Psoas muscle (tissue), 8 donors: ENCODE measurements around the gene JMJD6. TPM values are rescaled to one million over a fixed set of nuclear protein-coding genes. Genes with fewer than 3 reads are reported as not detected.
A peak's percentile ranks its signal among the peaks of the same experiment; 100 is the strongest.
"Not testable (repeated sequence)": the region's sequence is repeated elsewhere in the genome, so short reads cannot be mapped to it uniquely, and the experiment has no call there.

Experiments
- ATAC-seq, 4 donors: fragments of 200-7000 bp; cut with Tn5 transposase; one replicate each; pipeline ENCODE4 v1.9.1; 2020; ENCODE audit warnings: moderate library complexity in 3 of 4, mild to moderate bottlenecking in 2 of 4
- DNase-seq, 2 donors: peaks; one replicate each; pipeline ENCODE4 v3.0.0-alpha.2; 2020
- H3K27ac ChIP-seq: fragments of 200-600 bp; one replicate; pipeline ENCODE4 v1.8.0; 2022
- H3K27me3 ChIP-seq, 3 donors: fragments of 200-600 bp in 1 of 3; one replicate each; pipeline versions ENCODE4 v1.6.1 to v1.8.0; 2013 to 2022; ENCODE audit warnings: low read length in 2 of 3, mild to moderate bottlenecking in 2 of 3, moderate library complexity in 1 of 3; ENCODE audit not compliant: insufficient read depth in 3 of 3
- H3K36me3 ChIP-seq, 2 donors: fragments of 200-600 bp in 1 of 2; one replicate each; pipeline versions ENCODE4 v1.6.1 to v1.8.0; 2013 to 2022; ENCODE audit warnings: low read depth in 1 of 2, mild to moderate bottlenecking in 1 of 2, moderate library complexity in 1 of 2; ENCODE audit not compliant: insufficient read depth in 1 of 2
- H3K4me1 ChIP-seq: fragments of 200-600 bp; one replicate; pipeline ENCODE4 v1.8.0; 2022
- H3K4me3 ChIP-seq: fragments of 200-600 bp; one replicate; pipeline ENCODE4 v1.8.0; 2022; ENCODE audit warnings: mild to moderate bottlenecking
- H3K9me3 ChIP-seq: fragments of 200-600 bp; one replicate; pipeline ENCODE4 v1.8.0; 2022
- CTCF ChIP-seq: fragments of 200-600 bp; IDR thresholded peaks from one replicate; pipeline ENCODE4 v1.8.0; 2022; ENCODE audit warnings: antibody characterized with exemption
- WGBS, 3 donors: extraction: QIAGEN DNeasy Blood & Tissue Kit; methylation state at CpG; one replicate each; pipeline versions ENCODE4 v1.1.6 to v1.1.7; 2013; 5-methylcytosine and 5-hydroxymethylcytosine counted together
- intact Hi-C, 2 donors: fragments of 100-400 bp; cut with DNase I; formaldehyde crosslinking; loops; one replicate each; pipeline versions ENCODE4 v1.11.0 to v1.14.2; 2022
- polyA plus RNA-seq, 3 donors: library from polyadenylated mRNA; stranded (reverse); fragments of 200-250 nt; gene quantifications; one replicate each; pipeline ENCODE4 v1.2.3, GENCODE V29; 2013
- total RNA-seq, 4 donors: library from RNA; stranded (reverse); fragmentation: NEBNext Ultra II Directional in 2 of 4; extraction: Animal tissue kit (Norgen Biotek cat#: 25700) in 2 of 4; gene quantifications; one replicate each; pipeline versions ENCODE4 v1.2.1 to v1.2.4, GENCODE V29; 2021 to 2023
- donor health status: healthy with polysubstance abuse.
- donor health status: DM: no; HTN: no; CAD: no; lungs with moderate emphysema.
- donor health status: Bipolar disorder and iron deficiency.
- donor health status: healthy.
- donor health status: DM: yes; HTN: yes; CAD: no.
- donor health status: DM: no; HTN: no; CAD: no.
- donor health status: DM: no; HTN: no; CAD: no.
- donor health status: DM: yes; HTN: yes; CAD: no.

The JMJD6 gene
- total and polyA plus RNA-seq, 7 donors: 30.8 to 81.9 (median 53.0) TPM

- ATAC-seq (no peak), DNase-seq (no peak)
- H3K4me1 ChIP-seq: peaks cover 49% of the 10 kb centered on the region
- no peak for TF ChIP-seq CTCF
- WGBS, 3 donors: 23 to 31% (median 27%) methylated on average over 8 of the region's 8 CpGs
- peak overlapping the region; percentile 89 for H3K27ac ChIP-seq
- H3K4me3 ChIP-seq: peak overlapping the region; percentile 72
- H3K36me3 ChIP-seq: peaks cover 0 to 65% of the 10 kb centered on the region in 2 donors
- H3K9me3 ChIP-seq: no peaks in the 10 kb centered on the region
- H3K27me3 ChIP-seq: no peaks in the 10 kb centered on the region
- intact Hi-C loops: no loop called here
These were observed 7.9 kb upstream of the JMJD6 start for GRCh38 chr17:76734080-76734840.

- Histone ChIP-seq H3K27ac (peak overlapping the region; percentile 60), H3K27me3 (no peaks in the 10 kb centered on the region), H3K36me3 (peaks cover 0 to 67% of the 10 kb centered on the region in 2 donors), H3K4me1 (peaks cover 52% of the 10 kb centered on the region), H3K9me3 (no peaks in the 10 kb centered on the region), H3K4me3 (peak overlapping the region; percentile 72)
- DNase-seq (no peak), ATAC-seq (no peak)
- no peak for TF ChIP-seq CTCF
- 65 to 72% (median 68%) methylated on average over 1 of the region's 1 CpG for WGBS, 3 donors
- intact Hi-C loops: no loop called here
These were observed 7.2 kb upstream of the JMJD6 start for GRCh38 chr17:76733618-76733957.

GRCh38 chr17:76732734-76733617, 6.6 kb upstream of the JMJD6 start:
- no peak for TF ChIP-seq CTCF

GRCh38 chr17:76731800-76732733, 5.7 kb upstream of the JMJD6 start:
- Histone ChIP-seq H3K27ac (peak overlapping the region; percentile 60), H3K4me1 (peaks cover 66% of the 10 kb centered on the region), H3K36me3 (peaks cover 0 to 67% of the 10 kb centered on the region in 2 donors)
- H3K4me3 ChIP-seq, intact Hi-C loops, ATAC-seq, H3K9me3 ChIP-seq, DNase-seq, H3K27me3 ChIP-seq: not testable (repeated sequence)
- WGBS, 3 donors: 73 to 88% (median 76%) methylated on average over 13 of the region's 13 CpGs

More at GRCh38 chr17:76732734-76733617, 6.6 kb upstream of the JMJD6 start:
- DNase-seq: no peak
- Histone ChIP-seq H3K4me1 (peaks cover 59% of the 10 kb centered on the region), H3K4me3 (peak overlapping the region; percentile 72), H3K27ac (peak overlapping the region; percentile 60), H3K9me3 (no peaks in the 10 kb centered on the region), H3K27me3 (no peaks in the 10 kb centered on the region), H3K36me3 (peaks cover 0 to 67% of the 10 kb centered on the region in 2 donors)
- intact Hi-C loops: no loop called here
- WGBS, 3 donors: 43 to 62% (median 50%) methylated on average over 3 of the region's 3 CpGs
- ATAC-seq: no peak
